ENCODE measurements around the gene APOL6.

The APOL6 gene

GRCh38 chr22:35648066-35649025 lies at the start of gene APOL6:
APOL6 (plus strand) TSS chr22:35648446; CDS start chr22:35656426, 7,980 bp downstream.
- DNase-seq (ENCODE audit: insufficient read length, low spot score), result no peak
- no peak for FAIRE-seq
- TF ChIP-seq CTCF (IDR thresholded peaks at IDR 0.05; ENCODE audit: insufficient read depth, missing control alignments), result no peak

DNA sequence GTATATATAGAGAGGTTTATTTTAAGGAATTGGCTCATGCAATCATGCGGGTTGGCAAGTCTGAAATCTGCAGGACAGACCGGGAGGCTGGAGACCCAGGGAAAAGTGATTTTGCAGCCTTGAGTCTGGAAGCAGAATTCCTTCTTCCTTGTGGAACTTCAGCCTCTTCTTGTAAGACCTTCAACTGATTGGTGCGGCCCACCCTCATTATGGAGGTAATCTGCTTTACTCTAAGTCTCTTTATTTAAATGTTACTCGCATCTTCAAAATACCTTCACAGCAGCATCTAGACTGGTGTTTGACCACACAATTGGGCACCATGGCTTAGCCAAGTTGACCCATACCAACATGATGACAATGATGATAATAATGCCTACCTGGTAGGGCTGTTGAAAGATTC lies 48.9 kb upstream of the APOL6 start:
- FAIRE-seq (no peak), DNase-seq (ENCODE audit: insufficient read length, low spot score) (no peak)
- TF ChIP-seq CTCF (IDR thresholded peaks at IDR 0.05; ENCODE audit: insufficient read depth, missing control alignments), result no peak

- FAIRE-seq, result no peak
- no peak for TF ChIP-seq CTCF (IDR thresholded peaks at IDR 0.05; ENCODE audit: insufficient read depth, missing control alignments)
- DNase-seq (ENCODE audit: insufficient read length, low spot score), result no peak
Observed at GRCh38 chr22:35600476-35600875, 47.8 kb upstream of the APOL6 start.

- FAIRE-seq (no peak), DNase-seq (ENCODE audit: insufficient read length, low spot score) (no peak)
- no peak for TF ChIP-seq CTCF (IDR thresholded peaks at IDR 0.05; ENCODE audit: insufficient read depth, missing control alignments)
Observed at GRCh38 chr22:35601013-35601580, 47.1 kb upstream of the APOL6 start.

DNA sequence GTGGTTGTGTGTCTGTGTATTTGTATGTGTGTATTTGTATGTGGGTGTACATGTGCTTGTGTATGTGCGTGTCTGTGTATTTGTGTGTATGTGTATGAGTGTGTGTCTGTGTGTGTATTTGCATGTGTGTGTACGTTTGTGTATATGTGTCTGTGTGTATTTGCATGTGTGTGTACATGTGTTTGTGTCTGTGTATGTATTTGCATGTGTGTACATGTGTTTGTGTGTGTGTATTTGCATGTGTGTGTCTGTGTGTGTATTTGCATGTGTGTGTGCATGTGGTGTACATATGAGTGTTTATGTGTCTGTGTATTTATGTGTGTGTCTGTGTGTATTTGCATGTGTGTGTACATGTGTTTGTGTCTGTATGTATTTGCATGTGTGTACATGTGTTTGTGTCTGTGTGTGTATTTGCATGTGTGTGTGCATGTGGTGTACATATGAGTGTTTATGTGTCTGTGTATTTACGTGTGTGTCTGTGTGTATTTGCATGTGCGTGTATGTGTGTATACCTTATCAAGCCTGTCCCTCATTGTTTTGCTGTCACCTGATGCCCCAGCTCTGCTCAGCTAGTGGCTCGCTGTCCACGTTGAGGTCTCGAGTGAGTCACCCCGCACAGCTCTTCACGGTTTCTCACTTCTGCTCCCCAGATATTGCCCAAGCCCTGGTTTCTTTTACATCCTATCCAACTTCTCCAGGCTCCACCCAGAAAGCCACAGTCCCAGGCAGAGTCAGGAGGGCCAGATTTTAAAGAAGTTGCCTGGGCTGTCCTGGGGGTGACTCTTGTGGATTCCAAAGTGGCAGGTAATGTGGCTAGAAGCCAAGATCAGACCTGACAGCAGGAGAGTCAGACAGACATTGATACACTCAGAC lies 46.3 kb upstream of the APOL6 start:
- no peak for FAIRE-seq
- no peak for TF ChIP-seq CTCF (IDR thresholded peaks at IDR 0.05; ENCODE audit: insufficient read depth, missing control alignments)

DNA sequence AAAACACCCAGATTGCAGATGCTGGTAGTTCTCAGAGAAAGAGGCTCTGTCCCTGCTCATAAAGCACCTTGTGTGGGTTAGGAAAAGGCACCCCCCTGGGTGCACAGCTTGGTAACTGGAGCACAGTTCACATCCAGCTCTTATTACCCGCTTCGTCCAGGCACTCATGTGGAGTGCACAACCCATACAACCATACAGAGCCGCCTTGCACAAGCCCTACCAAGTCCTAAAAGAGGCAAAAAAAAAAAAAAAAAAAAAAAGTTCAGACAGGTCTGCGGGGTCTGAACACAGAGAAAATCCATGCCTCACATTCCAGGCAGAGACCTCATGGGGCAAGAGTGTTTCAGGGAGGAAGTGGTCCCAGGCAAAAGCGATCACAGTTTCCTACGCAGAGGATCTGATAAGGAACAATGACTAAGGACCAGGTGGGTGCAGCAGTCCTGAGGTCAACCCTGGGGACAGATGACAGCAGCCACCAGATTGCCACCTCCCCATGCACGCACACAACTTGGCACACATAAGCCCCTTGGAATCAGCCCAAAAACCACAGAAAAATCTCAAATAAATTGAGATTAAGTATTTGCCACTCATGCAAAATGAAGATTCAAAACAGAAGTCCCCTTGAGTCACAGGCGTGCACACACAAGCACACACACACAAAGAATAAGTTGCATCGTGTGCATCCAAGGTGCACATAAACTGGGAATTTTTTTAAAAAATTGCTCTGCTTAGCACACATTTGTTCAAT lies 43.5 kb upstream of the APOL6 start:
- no peak for TF ChIP-seq CTCF (IDR thresholded peaks at IDR 0.05; ENCODE audit: insufficient read depth, missing control alignments)
- DNase-seq (ENCODE audit: insufficient read length, low spot score) (no peak), FAIRE-seq (no peak)

More for the DNA sequence above, 46.3 kb upstream of the APOL6 start:
- no peak for DNase-seq (ENCODE audit: insufficient read length, low spot score)

Measured in D721Med (cell line).